ENCODE results near the gene CADM1.

Gene CADM1

GRCh38 chr11:115541518-115541917, 37.3 kb upstream of the CADM1 start:
- no peak overlapping the region for H3K4me2 ChIP-seq (ENCODE audit: insufficient read depth, low read length, poor library complexity, severe bottlenecking)
- H2AFZ ChIP-seq (ENCODE audit: low read length) = no peak overlapping the region
- no peak overlapping the region for H2BK15ac ChIP-seq (ENCODE audit: low read length)
- no peak for DNase-seq (ENCODE audit: low spot score)
- no peak overlapping the region for H3K9ac ChIP-seq (ENCODE audit: low read depth, low read length, poor library complexity)
- H3K4me1 ChIP-seq (ENCODE audit: control insufficient read depth in 2 of 2, insufficient read depth in 1 of 2, low read depth in 1 of 2, low read length in 2 of 2) = peaks cover 0 to 6% of the 10 kb centered on the region in 2 donors
- H3K27me3 ChIP-seq (ENCODE audit: control insufficient read depth in 3 of 3, insufficient read depth in 3 of 3, low read depth in 1 of 3, low read length in 3 of 3) = no peaks in the 10 kb centered on the region
- no peak overlapping the region for H3K18ac ChIP-seq (ENCODE audit: low read length)
- no peak overlapping the region for H3K4ac ChIP-seq (ENCODE audit: low read length)
- no peaks in the 10 kb centered on the region for H3K79me1 ChIP-seq (ENCODE audit: low read depth, low read length)
- no peak overlapping the region for H2BK120ac ChIP-seq (ENCODE audit: low read depth, low read length)
- no peaks in the 10 kb centered on the region for H3K9me3 ChIP-seq (replicated peaks in 1 of 2; ENCODE audit: control insufficient read depth in 2 of 2, insufficient read depth in 1 of 2, low read depth in 1 of 2, low read length in 2 of 2)
- no CpG with 5 or more reads among the region's 8 CpGs for WGBS, 2 donors (ENCODE audit: extremely low coverage in 2 of 2, insufficient read length in 2 of 2, insufficient replicate concordance in 1 of 2)
- no peak overlapping the region for H2BK5ac ChIP-seq (ENCODE audit: low read length)
- H2BK12ac ChIP-seq (ENCODE audit: low read length) = no peak overlapping the region
- no peak overlapping the region for H3K14ac ChIP-seq (ENCODE audit: low read length)
- H2AK5ac ChIP-seq (ENCODE audit: low read depth, low read length) = no peak overlapping the region
- no peak overlapping the region for H3K27ac ChIP-seq (replicated peaks; ENCODE audit: low read length)
- H3K23ac ChIP-seq (ENCODE audit: low read depth, low read length, poor library complexity) = no peak overlapping the region
- H3K4me3 ChIP-seq (ENCODE audit: low read length in 2 of 2) = no peak overlapping the region
- no peak overlapping the region for H4K8ac ChIP-seq (ENCODE audit: low read depth, low read length)
- no peaks in the 10 kb centered on the region for H3K36me3 ChIP-seq (replicated peaks in 1 of 2; ENCODE audit: control insufficient read depth in 2 of 2, insufficient read depth in 2 of 2, low read length in 2 of 2)
- H4K91ac ChIP-seq (ENCODE audit: low read depth, low read length, poor library complexity) = no peak overlapping the region

GRCh38 chr11:115539844-115540243, 35.6 kb upstream of the CADM1 start:
- Histone ChIP-seq H3K23ac (ENCODE audit: low read depth, low read length, poor library complexity) (no peak overlapping the region), H4K91ac (ENCODE audit: low read depth, low read length, poor library complexity) (no peak overlapping the region), H3K4me2 (ENCODE audit: insufficient read depth, low read length, poor library complexity, severe bottlenecking) (no peak overlapping the region), H3K9me3 (replicated peaks in 1 of 2; ENCODE audit: control insufficient read depth in 2 of 2, insufficient read depth in 1 of 2, low read depth in 1 of 2, low read length in 2 of 2) (no peaks in the 10 kb centered on the region), H3K9ac (ENCODE audit: low read depth, low read length, poor library complexity) (no peak overlapping the region), H3K79me1 (ENCODE audit: low read depth, low read length) (no peaks in the 10 kb centered on the region), H3K27ac (replicated peaks; ENCODE audit: low read length) (no peak overlapping the region), H3K4ac (ENCODE audit: low read length) (no peak overlapping the region), H3K36me3 (replicated peaks in 1 of 2; ENCODE audit: control insufficient read depth in 2 of 2, insufficient read depth in 2 of 2, low read length in 2 of 2) (no peaks in the 10 kb centered on the region), H2BK120ac (ENCODE audit: low read depth, low read length) (no peak overlapping the region), H2AK5ac (ENCODE audit: low read depth, low read length) (no peak overlapping the region), H3K27me3 (ENCODE audit: control insufficient read depth in 3 of 3, insufficient read depth in 3 of 3, low read depth in 1 of 3, low read length in 3 of 3) (no peaks in the 10 kb centered on the region), H3K4me1 (ENCODE audit: control insufficient read depth in 2 of 2, insufficient read depth in 1 of 2, low read depth in 1 of 2, low read length in 2 of 2) (peaks cover 0 to 6% of the 10 kb centered on the region in 2 donors), H3K14ac (ENCODE audit: low read length) (no peak overlapping the region), H2BK15ac (ENCODE audit: low read length) (no peak overlapping the region), H2AFZ (ENCODE audit: low read length) (no peak overlapping the region), H3K4me3 (ENCODE audit: low read length in 2 of 2) (no peak overlapping the region), H3K18ac (ENCODE audit: low read length) (no peak overlapping the region), H4K8ac (ENCODE audit: low read depth, low read length) (no peak overlapping the region), H2BK12ac (ENCODE audit: low read length) (no peak overlapping the region), H2BK5ac (ENCODE audit: low read length) (no peak overlapping the region)
- DNase-seq (ENCODE audit: low spot score) = no peak
- WGBS, 2 donors (ENCODE audit: extremely low coverage in 2 of 2, insufficient read length in 2 of 2, insufficient replicate concordance in 1 of 2) = no CpG with 5 or more reads among the region's 1 CpG

- no peak overlapping the region for H3K9ac ChIP-seq (ENCODE audit: low read depth, low read length, poor library complexity)
- no peaks in the 10 kb centered on the region for H3K79me1 ChIP-seq (ENCODE audit: low read depth, low read length)
- no peak overlapping the region for H4K91ac ChIP-seq (ENCODE audit: low read depth, low read length, poor library complexity)
- no peak overlapping the region for H3K4me2 ChIP-seq (ENCODE audit: insufficient read depth, low read length, poor library complexity, severe bottlenecking)
- no peak overlapping the region for H4K8ac ChIP-seq (ENCODE audit: low read depth, low read length)
- no peak overlapping the region for H2AFZ ChIP-seq (ENCODE audit: low read length)
- H3K27ac ChIP-seq (replicated peaks; ENCODE audit: low read length) = no peak overlapping the region
- H3K4me1 ChIP-seq (ENCODE audit: control insufficient read depth in 2 of 2, insufficient read depth in 1 of 2, low read depth in 1 of 2, low read length in 2 of 2) = no peaks in the 10 kb centered on the region
- no peak overlapping the region for H3K23ac ChIP-seq (ENCODE audit: low read depth, low read length, poor library complexity)
- H3K4ac ChIP-seq (ENCODE audit: low read length) = no peak overlapping the region
- H2AK5ac ChIP-seq (ENCODE audit: low read depth, low read length) = no peak overlapping the region
- no peak overlapping the region for H2BK15ac ChIP-seq (ENCODE audit: low read length)
- H2BK120ac ChIP-seq (ENCODE audit: low read depth, low read length) = no peak overlapping the region
- no peaks in the 10 kb centered on the region for H3K27me3 ChIP-seq (ENCODE audit: control insufficient read depth in 3 of 3, insufficient read depth in 3 of 3, low read depth in 1 of 3, low read length in 3 of 3)
- H2BK5ac ChIP-seq (ENCODE audit: low read length) = no peak overlapping the region
- no peak for DNase-seq (ENCODE audit: low spot score)
- H3K36me3 ChIP-seq (replicated peaks in 1 of 2; ENCODE audit: control insufficient read depth in 2 of 2, insufficient read depth in 2 of 2, low read length in 2 of 2) = no peaks in the 10 kb centered on the region
- H3K18ac ChIP-seq (ENCODE audit: low read length) = no peak overlapping the region
- no peaks in the 10 kb centered on the region for H3K9me3 ChIP-seq (replicated peaks in 1 of 2; ENCODE audit: control insufficient read depth in 2 of 2, insufficient read depth in 1 of 2, low read depth in 1 of 2, low read length in 2 of 2)
- H3K14ac ChIP-seq (ENCODE audit: low read length) = no peak overlapping the region
- H2BK12ac ChIP-seq (ENCODE audit: low read length) = no peak overlapping the region
- no peak overlapping the region for H3K4me3 ChIP-seq (ENCODE audit: low read length in 2 of 2)
These were observed 31.6 kb upstream of the CADM1 start for GRCh38 chr11:115535781-115536180.

- H2AFZ ChIP-seq (ENCODE audit: low read length) = no peak overlapping the region
- no peak overlapping the region for H2BK15ac ChIP-seq (ENCODE audit: low read length)
- no peak overlapping the region for H3K18ac ChIP-seq (ENCODE audit: low read length)
- H3K27me3 ChIP-seq (ENCODE audit: control insufficient read depth in 3 of 3, insufficient read depth in 3 of 3, low read depth in 1 of 3, low read length in 3 of 3) = peaks cover 0 to 1% (median 0%) of the 10 kb centered on the region in 3 experiments
- H3K23ac ChIP-seq (ENCODE audit: low read depth, low read length, poor library complexity) = no peak overlapping the region
- H3K4me1 ChIP-seq (ENCODE audit: control insufficient read depth in 2 of 2, insufficient read depth in 1 of 2, low read depth in 1 of 2, low read length in 2 of 2) = peaks cover 0 to 3% of the 10 kb centered on the region in 2 donors
- H3K9ac ChIP-seq (ENCODE audit: low read depth, low read length, poor library complexity) = no peak overlapping the region
- no peak overlapping the region for H3K4ac ChIP-seq (ENCODE audit: low read length)
- no peak overlapping the region for H2AK5ac ChIP-seq (ENCODE audit: low read depth, low read length)
- no peak overlapping the region for H4K91ac ChIP-seq (ENCODE audit: low read depth, low read length, poor library complexity)
- H3K14ac ChIP-seq (ENCODE audit: low read length) = no peak overlapping the region
- WGBS, 2 donors (ENCODE audit: extremely low coverage in 2 of 2, insufficient read length in 2 of 2, insufficient replicate concordance in 1 of 2) = no CpG with 5 or more reads among the region's 4 CpGs
- H3K79me1 ChIP-seq (ENCODE audit: low read depth, low read length) = no peaks in the 10 kb centered on the region
- DNase-seq (ENCODE audit: low spot score) = no peak
- H3K27ac ChIP-seq (replicated peaks; ENCODE audit: low read length) = no peak overlapping the region
- peaks cover 0 to 2% of the 10 kb centered on the region in 2 donors for H3K9me3 ChIP-seq (replicated peaks in 1 of 2; ENCODE audit: control insufficient read depth in 2 of 2, insufficient read depth in 1 of 2, low read depth in 1 of 2, low read length in 2 of 2)
- H4K8ac ChIP-seq (ENCODE audit: low read depth, low read length) = no peak overlapping the region
- H3K36me3 ChIP-seq (replicated peaks in 1 of 2; ENCODE audit: control insufficient read depth in 2 of 2, insufficient read depth in 2 of 2, low read length in 2 of 2) = no peaks in the 10 kb centered on the region
- H2BK120ac ChIP-seq (ENCODE audit: low read depth, low read length) = no peak overlapping the region
- no peak overlapping the region for H3K4me3 ChIP-seq (ENCODE audit: low read length in 2 of 2)
- H2BK5ac ChIP-seq (ENCODE audit: low read length) = no peak overlapping the region
- no peak overlapping the region for H2BK12ac ChIP-seq (ENCODE audit: low read length)
- no peak overlapping the region for H3K4me2 ChIP-seq (ENCODE audit: insufficient read depth, low read length, poor library complexity, severe bottlenecking)
These were observed 26.5 kb upstream of the CADM1 start for GRCh38 chr11:115530752-115531151.

Data from neuronal stem cell (in vitro differentiated cells).